ENCODE measurements around the gene SASH1.

Gene SASH1

GRCh38 chr6:148548065-148548748, 205.6 kb downstream of the SASH1 start:
- Histone ChIP-seq H3K4me2 (ENCODE audit: low read depth, low read length, poor library complexity, severe bottlenecking) (no peak overlapping the region), H3K4me3 (ENCODE audit: insufficient read depth, low read length, poor library complexity, severe bottlenecking) (no peak overlapping the region), H3K79me2 (ENCODE audit: insufficient read depth, low read length) (no peaks in the 10 kb centered on the region), H3K27ac (ENCODE audit: low read depth, low read length) (no peak overlapping the region), H3K9ac (ENCODE audit: low read length) (no peak overlapping the region), H3K9me3 (ENCODE audit: insufficient read depth, low read length) (no peaks in the 10 kb centered on the region), H3F3A (ENCODE audit: insufficient read depth) (no peaks in the 10 kb centered on the region), H2AFZ (ENCODE audit: low read depth, low read length, severe bottlenecking) (no peak overlapping the region), H4K20me1 (ENCODE audit: low read depth, low read length) (no peaks in the 10 kb centered on the region), H3K27me3 (ENCODE audit: low read length) (no peaks in the 10 kb centered on the region), H3K9me2 (replicated peaks; ENCODE audit: insufficient read depth, low read length) (no peaks in the 10 kb centered on the region), H3K36me3 (ENCODE audit: low read length) (no peaks in the 10 kb centered on the region)
- no peak for TF ChIP-seq EZH2phosphoT487 (conservative IDR thresholded peaks at IDR 0.05; ENCODE audit: low read length)
- TF ChIP-seq CTCF (IDR thresholded peaks at IDR 0.05; ENCODE audit: insufficient read depth, low read length, poor library complexity, severe bottlenecking), result no peak

GRCh38 chr6:148548749-148549140, 206.1 kb downstream of the SASH1 start:
- Histone ChIP-seq H3K4me3 (ENCODE audit: insufficient read depth, low read length, poor library complexity, severe bottlenecking) (no peak overlapping the region), H3K9me2 (replicated peaks; ENCODE audit: insufficient read depth, low read length) (no peaks in the 10 kb centered on the region), H2AFZ (ENCODE audit: low read depth, low read length, severe bottlenecking) (no peak overlapping the region), H4K20me1 (ENCODE audit: low read depth, low read length) (no peaks in the 10 kb centered on the region), H3K79me2 (ENCODE audit: insufficient read depth, low read length) (no peaks in the 10 kb centered on the region), H3F3A (ENCODE audit: insufficient read depth) (no peaks in the 10 kb centered on the region), H3K9ac (ENCODE audit: low read length) (no peak overlapping the region), H3K9me3 (ENCODE audit: insufficient read depth, low read length) (no peaks in the 10 kb centered on the region), H3K27me3 (ENCODE audit: low read length) (no peaks in the 10 kb centered on the region), H3K27ac (ENCODE audit: low read depth, low read length) (no peak overlapping the region), H3K4me2 (ENCODE audit: low read depth, low read length, poor library complexity, severe bottlenecking) (no peak overlapping the region), H3K36me3 (ENCODE audit: low read length) (no peaks in the 10 kb centered on the region)
- TF ChIP-seq CTCF (IDR thresholded peaks at IDR 0.05; ENCODE audit: insufficient read depth, low read length, poor library complexity, severe bottlenecking) (no peak), EZH2phosphoT487 (conservative IDR thresholded peaks at IDR 0.05; ENCODE audit: low read length) (no peak)

DNA sequence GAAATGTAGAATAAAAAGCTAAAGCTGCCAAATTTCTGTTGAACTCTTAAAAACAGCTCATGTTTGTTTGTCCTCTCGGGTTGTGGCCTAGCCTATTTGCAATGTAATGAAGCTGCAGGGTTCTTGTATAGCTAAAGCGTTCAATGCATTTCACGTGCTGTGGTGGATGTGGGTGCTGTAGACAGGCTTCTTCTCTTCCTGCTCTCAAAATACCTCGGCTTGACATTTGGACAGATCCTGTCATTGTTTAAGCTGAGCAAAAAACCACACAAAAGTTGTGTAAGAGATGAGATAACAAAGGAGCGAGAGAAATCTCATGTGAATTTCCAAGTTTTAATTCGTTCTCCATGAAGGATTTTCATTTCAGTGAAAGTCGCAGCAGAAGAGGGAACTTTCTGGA, 207.9 kb downstream of the SASH1 start:
- Histone ChIP-seq H3K79me2 (ENCODE audit: insufficient read depth, low read length) (no peaks in the 10 kb centered on the region), H4K20me1 (ENCODE audit: low read depth, low read length) (no peaks in the 10 kb centered on the region), H3K9ac (ENCODE audit: low read length) (no peak overlapping the region), H3K36me3 (ENCODE audit: low read length) (no peaks in the 10 kb centered on the region), H3K9me2 (replicated peaks; ENCODE audit: insufficient read depth, low read length) (no peaks in the 10 kb centered on the region), H3K4me3 (ENCODE audit: insufficient read depth, low read length, poor library complexity, severe bottlenecking) (no peak overlapping the region), H2AFZ (ENCODE audit: low read depth, low read length, severe bottlenecking) (no peak overlapping the region), H3K27me3 (ENCODE audit: low read length) (no peaks in the 10 kb centered on the region), H3K4me2 (ENCODE audit: low read depth, low read length, poor library complexity, severe bottlenecking) (no peak overlapping the region), H3F3A (ENCODE audit: insufficient read depth) (no peaks in the 10 kb centered on the region), H3K9me3 (ENCODE audit: insufficient read depth, low read length) (no peaks in the 10 kb centered on the region), H3K27ac (ENCODE audit: low read depth, low read length) (no peak overlapping the region)
- no peak for TF ChIP-seq EZH2phosphoT487 (conservative IDR thresholded peaks at IDR 0.05; ENCODE audit: low read length)
- no peak for TF ChIP-seq CTCF (IDR thresholded peaks at IDR 0.05; ENCODE audit: insufficient read depth, low read length, poor library complexity, severe bottlenecking)

Measured in SU-DHL-6 (cell line).